ENCODE results near the gene OR13C5.

DNA sequence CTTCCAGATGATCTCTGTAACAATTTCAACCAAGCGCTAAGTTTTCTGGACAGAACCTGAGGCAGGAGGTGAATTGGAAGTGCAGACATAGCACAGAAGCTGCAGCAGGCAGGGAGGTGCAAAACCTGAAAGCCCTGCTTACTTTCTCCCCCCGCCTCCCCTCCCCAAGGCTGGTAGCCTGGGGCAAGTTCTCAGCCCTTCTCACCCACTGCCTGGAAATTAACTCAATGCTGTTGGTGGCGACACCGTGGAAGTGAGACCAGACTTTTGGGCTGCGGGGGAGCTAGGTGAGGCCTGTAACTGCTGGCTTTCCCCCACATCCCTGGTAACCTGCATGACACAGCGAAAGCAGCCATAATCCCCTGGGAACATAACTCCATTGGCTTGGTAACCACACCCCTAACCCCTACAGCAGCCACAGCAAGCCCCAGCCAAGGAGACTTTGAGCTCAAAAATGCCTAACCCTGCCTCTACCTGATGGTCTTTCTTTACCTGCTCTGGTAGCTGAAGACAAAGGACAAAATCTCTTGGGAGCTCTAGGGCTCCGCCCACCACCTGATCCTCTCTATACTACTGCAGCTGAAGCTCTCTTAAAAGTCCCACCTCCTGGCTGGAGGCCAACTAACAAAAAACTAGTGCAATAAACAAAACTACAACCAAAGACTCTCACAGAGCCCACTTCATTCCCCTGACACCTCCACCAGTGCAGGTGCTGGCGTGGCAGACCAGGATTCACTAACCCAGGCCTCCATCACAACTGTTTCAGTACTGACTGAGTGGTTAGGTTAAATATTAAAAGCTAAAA lies 42.2 kb downstream of the OR13C5 start:
- no peak for TF ChIP-seq POLR2A (IDR thresholded peaks at IDR 0.05; ENCODE audit: low read depth, low read length)
- no peak for TF ChIP-seq TAF1 (IDR thresholded peaks at IDR 0.05; ENCODE audit: borderline replicate concordance, low read depth, low read length)
